Activated CD4-positive, alpha-beta T cell treated with anti-CD3 and anti-CD28 coated beads, Interleukin-2, Interleukin-6, amounts not matched to agents 100 ng/mL and 50 ng/mL, durations not matched to agents 16 hours and 8 hours (primary cell): Measurements from ENCODE around the gene LY6G6D.
A peak's percentile ranks its signal among the peaks of the same experiment; 100 is the strongest.

ENCODE experiments used
- DNase-seq: peaks from one replicate; pipeline ENCODE4 v3.0.0-alpha.2; 2020

Gene LY6G6D, protein sequence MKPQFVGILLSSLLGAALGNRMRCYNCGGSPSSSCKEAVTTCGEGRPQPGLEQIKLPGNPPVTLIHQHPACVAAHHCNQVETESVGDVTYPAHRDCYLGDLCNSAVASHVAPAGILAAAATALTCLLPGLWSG

DNA sequence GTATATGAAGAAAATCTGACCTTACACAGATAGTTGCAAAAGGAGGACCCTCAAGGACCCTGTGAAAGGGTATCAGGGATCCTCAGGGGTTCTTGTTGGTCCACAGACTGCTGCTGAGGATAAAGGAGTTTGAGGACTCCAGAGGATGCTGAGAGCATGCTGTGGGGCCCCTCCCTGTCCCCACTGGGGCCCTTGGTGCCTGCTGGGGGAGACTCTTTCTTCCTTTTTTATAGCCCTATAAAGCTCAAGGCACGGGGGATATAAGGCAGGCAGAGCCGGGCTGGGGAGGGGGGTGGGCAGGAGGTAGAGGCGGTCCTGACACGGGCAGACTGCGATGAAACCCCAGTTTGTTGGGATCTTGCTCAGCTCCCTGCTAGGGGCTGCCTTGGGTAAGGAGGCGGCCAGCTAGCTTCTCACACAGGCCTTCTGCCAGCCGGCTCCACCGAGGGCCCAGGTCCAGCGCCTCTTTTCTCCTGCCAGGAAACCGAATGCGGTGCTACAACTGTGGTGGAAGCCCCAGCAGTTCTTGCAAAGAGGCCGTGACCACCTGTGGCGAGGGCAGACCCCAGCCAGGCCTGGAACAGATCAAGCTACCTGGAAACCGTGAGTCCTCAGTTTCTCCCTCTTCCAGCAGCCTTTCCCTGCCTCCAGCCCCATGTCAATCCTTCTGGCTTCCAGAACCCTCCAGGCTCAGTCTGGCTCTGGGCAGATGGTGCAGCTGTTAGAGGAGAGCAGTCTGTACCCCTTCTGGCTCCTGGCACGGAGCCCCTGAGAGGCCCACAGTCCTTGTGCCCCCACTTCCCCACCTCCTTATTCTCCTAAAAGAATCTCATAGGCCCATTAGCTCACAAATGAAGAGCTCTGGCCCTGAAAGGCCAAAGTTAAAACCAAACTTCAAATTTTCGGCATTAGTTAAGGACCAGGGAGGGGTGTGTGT is at the start of gene LY6G6D:
TSS of gene LY6G6D (plus strand) at position 327 of the 937 bp plus-strand sequence. CDS start at position 335, 8 bp downstream.
- no peak for DNase-seq

DNA sequence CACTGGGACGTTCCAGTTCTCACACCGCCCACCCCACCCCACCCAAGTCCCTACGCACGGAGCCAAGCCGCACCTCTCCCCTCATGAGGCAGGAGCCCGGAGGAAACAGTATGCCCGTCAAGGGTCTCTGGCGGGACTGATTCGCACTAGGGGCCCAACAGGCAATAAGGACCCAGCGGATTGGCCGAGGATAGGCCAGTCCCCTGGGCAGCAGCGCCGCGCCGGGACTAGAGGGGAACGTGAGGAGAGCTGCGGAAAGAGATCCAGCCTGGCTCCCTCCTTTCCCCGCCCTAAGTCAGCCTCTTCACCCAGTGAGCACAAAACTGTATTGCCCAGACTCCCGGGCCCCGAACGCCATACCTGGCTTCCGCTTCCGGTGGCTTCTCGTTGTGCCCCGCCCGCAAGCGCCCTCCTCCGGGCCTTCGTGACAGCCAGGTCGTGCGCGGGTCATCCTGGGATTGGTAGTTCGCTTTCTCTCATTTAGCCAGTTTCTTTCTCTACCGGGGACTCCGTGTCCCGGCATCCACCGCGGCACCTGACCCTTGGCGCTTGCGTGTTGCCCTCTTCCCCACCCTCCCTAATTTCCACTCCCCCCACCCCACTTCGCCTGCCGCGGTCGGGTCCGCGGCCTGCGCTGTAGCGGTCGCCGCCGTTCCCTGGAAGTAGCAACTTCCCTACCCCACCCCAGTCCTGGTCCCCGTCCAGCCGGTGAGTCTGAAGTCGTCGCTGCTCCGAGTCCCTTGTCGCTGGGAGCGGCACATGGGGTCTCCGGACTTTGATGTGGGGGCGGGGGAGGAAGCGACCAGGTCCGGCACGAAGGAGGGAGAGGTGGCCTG is 49.4 kb upstream of the LY6G6D start, which contains the start of gene CSNK2B:
TSS of gene CSNK2B (plus strand) at position 580 of the 836 bp plus-strand sequence. CDS start 752 bp downstream, outside the sequence.
- peak; percentile 99 for DNase-seq

DNA sequence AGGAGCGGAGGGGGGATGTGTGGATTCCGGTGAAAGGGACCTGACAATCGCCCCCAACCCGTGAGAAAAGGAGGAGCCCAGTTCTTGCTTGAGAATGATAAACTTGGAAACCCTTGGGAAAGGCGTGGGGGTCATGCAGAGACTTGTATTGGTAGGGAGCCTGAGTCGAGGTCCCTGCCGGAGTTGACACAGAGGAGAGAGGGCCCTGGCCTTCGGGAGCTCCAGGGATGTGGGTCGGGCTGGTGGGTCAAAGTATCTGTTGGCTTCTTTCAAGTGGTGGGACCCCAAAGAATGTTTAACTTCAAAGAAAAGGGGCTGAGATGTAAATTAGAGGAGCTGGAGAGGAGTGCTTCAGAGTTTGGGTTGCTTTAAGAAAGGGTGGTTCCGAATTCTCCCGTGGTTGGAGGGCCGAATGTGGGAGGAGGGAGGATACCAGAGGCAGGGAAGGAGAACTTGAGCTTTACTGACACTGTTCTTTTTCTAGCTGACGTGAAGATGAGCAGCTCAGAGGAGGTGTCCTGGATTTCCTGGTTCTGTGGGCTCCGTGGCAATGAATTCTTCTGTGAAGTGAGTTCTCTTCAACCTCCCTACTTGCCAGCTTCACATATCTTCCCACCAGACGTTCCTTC is 48.7 kb upstream of the LY6G6D start:
- DNase-seq: no peak

DNA sequence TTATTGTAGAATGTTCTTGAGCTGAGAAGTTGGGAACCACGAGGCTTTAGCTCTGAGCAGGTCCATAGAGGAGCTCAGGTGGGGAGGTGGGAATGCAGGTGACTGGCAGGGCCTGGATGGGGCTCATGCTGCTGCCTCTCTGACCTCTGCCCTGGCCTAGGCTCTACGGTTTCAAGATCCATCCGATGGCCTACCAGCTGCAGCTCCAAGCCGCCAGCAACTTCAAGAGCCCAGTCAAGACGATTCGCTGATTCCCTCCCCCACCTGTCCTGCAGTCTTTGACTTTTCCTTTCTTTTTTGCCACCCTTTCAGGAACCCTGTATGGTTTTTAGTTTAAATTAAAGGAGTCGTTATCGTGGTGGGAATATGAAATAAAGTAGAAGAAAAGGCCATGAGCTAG is 45.5 kb upstream of the LY6G6D start, which contains the start of gene LY6G5B:
TSS of gene LY6G5B (plus strand) at position 301 of the 400 bp plus-strand sequence. CDS start 975 bp downstream, outside the sequence.
- no peak for DNase-seq

DNA sequence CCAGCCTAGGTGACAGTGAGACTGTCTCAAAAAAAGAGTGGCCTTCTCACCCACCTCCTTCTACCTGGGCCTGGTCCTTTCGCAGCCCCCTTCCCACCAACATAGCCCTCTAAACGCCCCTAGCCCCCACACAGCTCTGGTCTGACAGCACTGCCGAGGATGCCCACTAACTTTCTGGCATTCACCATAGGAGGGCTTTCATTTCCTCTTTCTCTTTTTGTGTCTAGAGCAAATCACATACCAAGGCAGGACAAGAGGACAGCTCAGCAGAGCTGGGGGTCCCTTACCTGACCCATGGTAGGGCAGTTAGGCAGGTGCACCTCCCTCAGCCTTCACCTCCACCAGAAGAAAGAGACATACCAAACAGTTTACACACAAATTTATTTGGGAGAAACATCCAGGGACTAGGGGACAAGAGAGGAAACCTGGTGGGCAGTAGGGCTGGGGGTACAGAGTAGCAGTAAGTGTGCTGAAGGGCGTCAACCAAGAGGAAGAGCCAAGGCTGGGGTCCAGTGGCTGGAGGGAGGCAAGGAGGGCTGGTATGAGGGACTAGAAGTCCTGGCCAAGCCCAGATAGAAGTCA is 38.7 kb upstream of the LY6G6D start:
- no peak for DNase-seq

DNA sequence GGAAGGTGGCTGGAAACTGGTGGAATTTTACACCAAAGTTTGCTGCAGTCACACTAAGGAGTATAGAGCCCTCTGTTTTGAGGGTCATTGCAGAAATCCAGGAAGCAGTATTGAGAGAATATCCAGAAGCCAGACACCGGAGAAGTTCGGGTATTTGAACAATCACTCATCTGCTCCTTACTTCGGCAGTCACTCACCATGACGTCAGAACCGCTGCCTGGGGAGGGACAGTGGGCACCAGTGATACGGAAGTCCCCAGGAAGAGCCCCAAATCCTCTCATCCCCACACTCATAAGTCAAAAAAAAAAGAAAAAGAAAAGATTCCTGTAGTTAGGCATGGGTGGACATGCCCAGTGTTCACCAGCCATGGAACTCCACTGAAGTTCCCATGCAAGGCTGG is 38.2 kb upstream of the LY6G6D start:
- DNase-seq: no peak

DNA sequence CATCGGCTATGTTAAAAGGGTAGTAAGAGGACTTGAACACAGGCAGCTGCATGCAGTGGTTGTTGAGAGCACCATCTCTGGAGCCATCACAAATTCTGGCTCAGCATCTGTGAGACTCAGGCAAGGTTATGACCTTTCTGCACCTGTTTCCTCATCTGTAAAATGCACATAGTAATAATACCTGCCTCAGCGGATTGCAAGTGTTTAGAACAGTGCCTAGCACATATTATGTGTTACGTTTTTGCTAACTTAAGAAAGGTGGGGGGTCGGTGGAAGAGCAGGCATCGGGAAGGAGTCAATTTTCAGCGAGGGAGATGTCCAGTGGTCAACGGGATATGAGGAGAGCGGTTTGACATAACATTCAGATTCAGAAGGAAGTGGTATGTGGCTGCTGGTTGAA is 37.2 kb upstream of the LY6G6D start:
- DNase-seq: no peak

DNA sequence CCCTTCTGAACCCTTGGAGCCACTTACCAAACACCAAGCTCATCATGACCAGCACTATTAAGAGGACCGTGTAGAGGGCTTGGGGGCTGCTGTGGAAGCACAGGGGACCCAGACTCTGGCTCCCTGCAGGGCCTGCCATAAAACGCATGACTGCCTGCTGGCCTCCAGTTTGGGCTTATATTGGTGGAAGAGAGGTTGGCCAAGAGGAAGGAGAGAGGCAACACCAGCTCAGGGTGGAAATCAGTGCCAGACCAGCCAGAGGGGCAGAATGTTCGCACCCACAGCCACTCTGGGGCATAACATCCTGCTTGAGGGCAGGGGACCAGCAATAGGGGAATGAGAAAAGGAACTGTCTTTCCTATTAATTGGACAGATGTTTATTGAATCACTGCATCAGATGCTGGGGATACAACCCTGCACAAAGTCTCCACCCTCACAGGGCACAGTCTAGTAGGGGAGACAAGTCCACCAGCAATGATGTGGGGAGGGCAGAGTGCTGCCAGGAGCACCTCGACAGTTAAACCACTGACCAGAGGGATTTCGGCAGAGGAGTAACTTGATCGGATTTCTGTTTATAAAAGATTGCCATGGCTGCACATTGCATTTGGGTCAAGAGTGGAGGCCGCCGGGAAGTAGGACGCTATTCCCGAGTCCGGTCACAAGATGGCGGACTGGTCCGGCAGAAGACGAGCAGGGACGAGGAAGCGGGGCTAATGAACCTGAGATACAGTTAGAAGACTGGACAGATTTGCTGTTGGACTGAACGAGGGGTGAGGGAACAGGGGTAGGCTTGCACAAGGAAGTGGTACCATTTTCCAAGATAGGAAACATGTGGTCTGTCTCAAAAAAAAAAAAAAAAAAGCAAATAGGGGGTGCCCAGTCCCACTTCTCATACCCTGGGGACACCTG is 34.7 kb upstream of the LY6G6D start, which contains the start of gene LY6G5C:
TSS of gene LY6G5C (minus strand) at position 842 of the 909 bp plus-strand sequence. CDS start at position 148, 694 bp downstream.
- DNase-seq: peak; percentile 79

DNA sequence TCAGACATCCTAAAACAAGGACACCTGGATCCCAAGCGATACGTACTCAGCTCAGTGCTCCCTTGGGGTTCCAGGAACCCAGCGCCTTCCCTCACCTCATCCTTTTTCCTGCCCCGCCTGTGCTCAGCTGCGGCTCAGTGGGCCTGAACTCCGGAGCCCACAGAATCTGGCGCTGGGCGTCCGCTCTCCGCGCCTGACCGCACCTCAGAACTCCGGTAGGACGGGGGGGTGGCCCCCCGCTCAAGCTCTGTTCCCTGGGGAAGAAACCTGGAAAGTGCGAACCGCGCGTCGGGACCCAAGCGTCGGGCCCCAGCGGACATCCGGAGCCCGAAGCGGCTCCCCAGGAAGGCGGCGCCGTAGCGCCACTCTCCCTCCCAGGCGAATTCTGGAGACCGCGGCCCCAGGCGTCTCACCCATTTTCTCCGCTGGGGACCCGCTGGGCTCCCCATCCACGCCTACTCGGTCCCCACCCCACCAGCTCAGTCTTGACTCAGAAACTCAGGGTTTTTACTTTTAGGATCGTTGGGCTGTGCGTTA is 33.9 kb upstream of the LY6G6D start:
- peak; percentile 50 for DNase-seq

DNA sequence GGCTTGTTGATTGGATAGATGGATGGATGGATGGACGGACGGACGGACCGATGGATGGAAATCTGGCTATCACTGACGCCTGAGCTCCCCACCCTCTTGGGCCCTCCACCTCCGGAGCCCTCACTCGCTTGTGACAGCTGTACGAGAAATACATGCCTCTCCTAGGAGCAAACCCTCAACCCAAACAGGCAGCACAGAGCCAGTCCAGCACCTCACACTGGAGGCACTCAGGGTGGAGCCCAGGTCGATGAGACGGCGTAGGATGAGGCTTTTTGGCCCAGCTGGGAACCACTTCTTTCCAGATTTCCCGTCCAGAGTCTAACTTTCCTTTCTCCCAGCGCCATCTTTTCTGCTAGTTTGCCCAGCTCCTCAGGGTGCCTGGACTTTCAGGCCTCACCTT is 31.6 kb upstream of the LY6G6D start:
- no peak for DNase-seq

DNA sequence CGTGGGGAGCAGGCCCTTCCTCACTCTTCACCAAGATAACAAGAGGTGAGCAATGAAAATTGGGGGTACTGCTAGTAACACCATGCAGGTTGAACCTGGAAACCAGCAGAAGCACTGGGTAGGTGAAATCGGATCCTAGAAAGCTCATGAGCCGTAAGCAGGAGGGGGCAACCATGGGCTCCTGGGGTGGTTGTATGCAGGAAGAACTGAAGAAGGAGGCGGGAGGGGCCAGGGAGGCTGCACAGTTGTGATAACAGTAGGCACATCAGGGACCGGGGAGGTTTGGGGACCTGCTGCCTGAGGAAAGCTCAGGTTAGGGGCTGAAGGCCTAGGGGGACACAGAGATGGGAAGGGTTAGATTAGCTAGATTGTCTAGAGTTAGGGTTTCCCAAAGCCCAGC is 28.7 kb upstream of the LY6G6D start:
- DNase-seq: no peak

DNA sequence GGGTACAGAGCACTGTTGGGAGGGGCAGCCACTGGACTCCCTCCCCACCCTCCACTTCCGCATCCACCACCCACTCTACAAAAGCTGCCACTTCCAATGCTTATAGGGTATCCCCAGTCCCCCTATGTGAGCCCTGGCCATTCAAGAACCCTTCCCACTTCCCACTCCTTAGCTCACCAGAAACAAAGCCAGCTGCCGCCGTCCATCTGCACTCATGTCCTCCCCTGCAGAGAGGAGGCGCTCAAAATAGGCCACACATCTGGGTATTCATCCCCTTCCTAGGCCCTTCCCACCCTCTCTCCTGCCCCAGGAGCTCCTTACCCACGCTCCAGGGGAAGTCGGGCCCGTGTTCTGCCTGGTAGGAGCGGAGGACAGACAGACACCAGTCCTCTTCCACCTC is 27.8 kb upstream of the LY6G6D start:
- DNase-seq: no peak

DNA sequence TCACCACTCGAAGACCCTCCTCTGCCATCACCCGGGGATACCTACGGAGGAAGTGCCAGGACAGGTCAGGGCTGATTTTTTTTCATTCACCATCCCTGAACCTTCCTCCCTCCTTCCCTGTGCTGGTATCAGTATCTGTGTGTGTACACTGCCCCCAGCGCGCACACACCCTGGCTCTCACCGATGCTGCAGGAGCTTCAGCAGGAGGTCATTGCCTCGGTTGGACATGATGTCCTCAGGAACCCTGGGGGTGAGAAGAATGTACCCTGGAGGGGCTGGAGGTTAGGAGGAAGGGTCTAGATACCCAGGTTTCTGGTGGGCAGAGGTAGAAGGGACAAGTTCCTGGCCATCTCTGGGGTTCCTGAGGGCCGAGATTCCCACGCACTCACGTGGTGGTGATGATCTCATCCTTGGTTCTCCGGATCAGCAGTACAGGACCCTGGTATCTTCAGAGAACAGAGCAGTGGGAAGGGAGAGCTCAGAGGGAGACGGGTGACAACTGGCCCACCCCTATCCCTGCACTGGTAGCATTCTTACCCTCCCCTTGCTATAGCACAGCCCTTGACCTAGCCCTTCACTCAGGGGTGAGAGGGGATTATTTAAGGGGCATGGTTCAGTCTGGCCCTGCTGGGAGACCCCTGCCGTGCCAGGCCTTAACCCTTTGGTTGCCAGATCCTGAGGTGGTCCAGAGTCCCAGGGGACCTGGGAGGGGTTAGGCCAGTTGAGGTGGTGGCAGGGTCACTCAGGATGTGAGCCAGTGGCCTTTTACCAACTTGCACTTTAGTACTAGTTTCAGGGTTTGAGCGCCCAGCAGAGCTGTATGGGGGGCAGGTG is 27.1 kb upstream of the LY6G6D start:
- DNase-seq: no peak

DNA sequence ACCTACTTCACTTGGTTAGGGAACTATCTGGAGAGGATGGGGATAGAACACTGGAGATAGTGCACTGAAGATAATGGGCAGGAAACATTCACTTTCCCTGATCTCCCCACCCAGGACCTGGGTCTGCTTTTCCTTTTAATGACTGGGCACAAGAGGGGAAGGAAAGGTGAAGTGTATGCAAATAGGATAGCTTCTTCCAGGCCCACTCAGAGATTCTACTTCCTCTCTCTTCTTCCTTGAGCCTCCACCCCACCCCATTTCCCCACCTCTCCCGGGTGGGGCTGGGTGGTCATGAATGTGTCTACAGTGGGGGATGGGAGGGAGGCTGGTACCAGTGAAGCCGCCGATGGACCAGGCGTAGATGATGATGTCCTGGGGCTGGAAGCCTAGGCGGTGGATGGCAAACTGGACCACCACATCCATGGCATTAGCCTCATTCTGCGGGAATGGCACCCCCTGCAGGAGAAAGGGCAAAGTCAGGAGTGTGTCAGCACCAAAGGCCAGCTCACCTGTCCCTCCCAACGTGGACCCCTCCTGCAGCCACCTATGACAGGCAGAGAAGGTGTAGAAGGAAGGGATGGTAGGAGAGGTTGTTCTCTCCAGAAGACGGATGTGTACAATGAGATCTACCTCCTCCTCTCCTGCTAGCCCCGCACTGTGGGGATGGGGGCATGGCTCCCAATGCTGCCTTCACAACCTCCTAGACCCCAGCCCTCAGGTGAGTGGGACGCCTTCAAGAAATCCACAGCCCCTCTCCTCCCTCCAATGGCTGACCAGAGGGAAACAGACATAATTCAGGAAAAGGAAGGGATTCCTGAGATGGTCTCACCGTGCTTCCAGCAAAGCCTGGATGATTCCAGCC is 25.7 kb upstream of the LY6G6D start:
- no peak for DNase-seq

DNA sequence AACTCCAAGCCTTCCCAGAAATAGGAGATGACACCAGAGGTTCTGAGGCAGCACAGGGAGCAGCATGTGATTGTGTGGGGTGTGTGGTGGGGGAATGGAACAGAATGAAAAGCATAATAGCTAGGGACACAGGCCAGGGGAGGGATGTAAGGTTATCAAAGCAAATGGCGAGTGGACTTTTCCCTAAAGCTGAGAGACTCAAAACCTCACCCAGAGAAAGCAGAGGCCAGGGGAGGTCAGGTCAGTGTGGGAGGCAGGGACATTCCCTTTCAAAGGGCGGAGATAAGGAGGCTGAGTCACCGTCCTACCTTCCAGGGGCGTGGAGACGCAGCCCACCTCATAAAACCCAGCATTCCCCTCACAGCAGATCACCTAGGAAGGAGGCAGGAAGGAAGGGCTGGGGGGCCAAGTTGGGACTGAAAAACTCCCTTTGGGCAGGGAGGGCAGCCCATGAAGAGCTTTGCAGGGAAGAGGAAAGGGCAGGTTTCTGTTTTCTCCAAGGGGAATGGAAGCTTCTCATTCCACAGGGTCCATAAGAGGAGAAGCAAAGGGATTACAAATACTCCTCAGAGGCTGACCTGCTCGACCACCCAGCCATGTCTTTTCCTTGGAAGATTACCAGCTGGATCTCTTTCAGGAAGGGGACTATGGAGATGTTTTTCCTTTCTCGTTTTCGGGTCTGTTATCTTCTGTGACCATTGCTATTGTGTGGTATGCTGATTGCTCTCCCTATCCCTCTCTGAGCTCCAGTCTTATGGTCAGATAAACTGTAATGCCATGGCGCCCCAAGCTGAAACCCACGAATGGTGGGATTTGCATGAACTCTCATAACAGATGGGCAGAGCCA is 24.7 kb upstream of the LY6G6D start:
- no peak for DNase-seq

DNA sequence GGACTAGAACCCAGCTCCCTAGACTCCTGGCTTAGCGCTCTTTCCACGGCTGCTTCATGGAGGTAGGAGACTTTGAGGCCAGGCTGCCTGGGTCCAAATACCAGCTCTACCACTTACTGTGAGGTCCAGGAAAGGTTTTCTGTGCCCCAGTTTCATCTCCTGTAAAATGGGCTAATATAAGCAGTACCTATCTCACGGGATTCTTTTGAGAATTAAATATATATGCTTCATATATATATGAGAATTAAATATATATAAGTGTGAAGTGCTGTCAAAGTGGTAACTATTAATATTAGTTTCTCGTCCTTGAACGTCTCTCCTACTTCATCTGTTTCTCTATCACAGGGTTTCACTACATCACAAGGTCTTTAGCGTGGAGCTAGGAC is 24.1 kb upstream of the LY6G6D start:
- DNase-seq: no peak

DNA sequence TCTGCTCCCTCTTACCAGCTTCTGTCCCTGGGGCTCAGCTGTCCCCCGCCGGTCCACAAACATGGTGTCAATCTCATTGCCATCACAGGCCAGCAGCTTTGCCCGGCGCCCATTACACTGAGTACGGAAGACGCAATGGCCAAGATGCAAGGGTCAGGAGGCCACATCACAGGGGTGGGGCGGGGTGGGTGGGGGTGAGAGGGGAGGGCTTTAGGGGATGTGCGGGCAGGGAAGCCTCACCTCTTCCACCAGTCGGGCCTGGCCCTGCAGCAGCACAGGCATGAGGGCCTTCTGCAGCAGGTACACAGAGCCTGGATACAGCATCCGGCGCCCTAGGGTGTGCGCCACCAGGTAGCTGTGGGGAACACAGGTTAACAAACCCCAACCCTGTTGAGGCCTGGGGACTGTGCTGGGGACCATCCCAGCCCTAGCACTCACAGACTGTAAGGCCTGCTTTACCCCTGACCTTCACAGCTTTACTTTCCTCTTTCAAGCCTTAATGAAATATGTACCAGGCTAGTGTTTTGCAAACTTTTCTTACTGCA is 23.5 kb upstream of the LY6G6D start:
- no peak for DNase-seq

DNA sequence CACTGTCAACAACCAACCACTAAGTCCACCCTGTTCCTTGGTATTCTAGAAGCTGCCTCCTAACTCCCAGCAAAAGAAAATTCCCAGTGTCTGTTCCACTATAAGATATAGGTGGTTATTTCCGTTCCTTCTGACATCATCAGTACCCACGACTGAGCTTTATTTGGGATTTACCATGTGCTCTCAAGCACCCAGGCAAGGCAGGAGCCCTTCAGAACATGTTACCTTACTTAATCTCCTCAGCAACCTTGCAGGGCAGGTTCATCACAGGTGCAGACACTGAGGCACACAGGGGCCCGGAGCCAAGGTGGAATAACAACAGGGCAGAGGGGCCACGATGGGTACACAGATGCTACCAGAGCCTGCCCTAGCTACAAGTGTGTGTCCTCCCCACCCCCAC is 22.8 kb upstream of the LY6G6D start:
- DNase-seq: no peak
